Sciatic nerve (tissue), 2 donors: ENCODE data around the gene FAM83F. TPM values are rescaled to one million over a fixed set of nuclear protein-coding genes. Genes with fewer than 3 reads are reported as not detected.
A peak's percentile ranks its signal among the peaks of the same experiment; 100 is the strongest.
"Not testable (repeated sequence)": the region's sequence is repeated elsewhere in the genome, so short reads cannot be mapped to it uniquely, and the experiment has no call there.

Experiments
- ATAC-seq: fragments of 200-7000 bp; cut with Tn5 transposase; one replicate; pipeline ENCODE4 v1.9.1; 2020; ENCODE audit warnings: mild to moderate bottlenecking, moderate library complexity
- DNase-seq: peaks from one replicate; pipeline ENCODE4 v3.0.0-alpha.2; 2020; ENCODE audit warnings: low spot score
- intact Hi-C: fragments of 100-400 bp; cut with DNase I; formaldehyde crosslinking; loops from one replicate; pipeline ENCODE4 v1.14.2; 2022
- total RNA-seq: library from RNA; stranded (reverse); fragmentation: NEBNext Ultra II Directional; extraction: Animal tissue kit (Norgen Biotek cat#: 25700); gene quantifications from one replicate; pipeline ENCODE4 v1.2.1, GENCODE V29; 2021
- donor health status: DM: no; HTN: no; CAD: no.
- donor health status: DM: no; HTN: no; CAD: no.

Gene FAM83F
- total RNA-seq, 1 donor from 2014 or later: 11.4 TPM

DNA sequence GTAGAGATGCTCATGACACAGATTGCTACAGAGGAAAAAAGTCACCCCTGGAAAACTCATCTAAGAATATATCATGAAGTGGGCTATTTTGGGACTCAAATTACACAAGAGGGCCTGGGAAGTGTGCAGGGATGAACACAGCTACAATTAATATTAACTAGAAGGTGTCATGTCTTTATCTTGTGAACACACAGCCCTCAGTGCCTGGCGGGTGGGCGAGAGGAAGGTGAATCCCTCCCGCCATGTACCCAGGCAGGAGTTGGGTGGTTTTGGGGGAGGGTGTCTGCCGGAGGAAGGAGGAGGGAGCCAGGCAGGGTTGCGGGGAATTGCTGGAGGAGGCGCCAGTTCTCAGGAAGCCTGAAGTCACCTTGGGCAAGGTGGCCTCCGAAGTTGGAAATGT, 5.1 kb upstream of the FAM83F start:
- intact Hi-C loops: loop anchor here (5.0 kb wide), 1 partner anchor 737 kb away; no protein-coding TSS in a partner anchor
- DNase-seq (no peak), ATAC-seq (no peak)

GRCh38 chr22:39990686-39991085, 4.1 kb upstream of the FAM83F start:
- intact Hi-C loops: no loop called here
- DNase-seq: no peak
- no peak for ATAC-seq

DNA sequence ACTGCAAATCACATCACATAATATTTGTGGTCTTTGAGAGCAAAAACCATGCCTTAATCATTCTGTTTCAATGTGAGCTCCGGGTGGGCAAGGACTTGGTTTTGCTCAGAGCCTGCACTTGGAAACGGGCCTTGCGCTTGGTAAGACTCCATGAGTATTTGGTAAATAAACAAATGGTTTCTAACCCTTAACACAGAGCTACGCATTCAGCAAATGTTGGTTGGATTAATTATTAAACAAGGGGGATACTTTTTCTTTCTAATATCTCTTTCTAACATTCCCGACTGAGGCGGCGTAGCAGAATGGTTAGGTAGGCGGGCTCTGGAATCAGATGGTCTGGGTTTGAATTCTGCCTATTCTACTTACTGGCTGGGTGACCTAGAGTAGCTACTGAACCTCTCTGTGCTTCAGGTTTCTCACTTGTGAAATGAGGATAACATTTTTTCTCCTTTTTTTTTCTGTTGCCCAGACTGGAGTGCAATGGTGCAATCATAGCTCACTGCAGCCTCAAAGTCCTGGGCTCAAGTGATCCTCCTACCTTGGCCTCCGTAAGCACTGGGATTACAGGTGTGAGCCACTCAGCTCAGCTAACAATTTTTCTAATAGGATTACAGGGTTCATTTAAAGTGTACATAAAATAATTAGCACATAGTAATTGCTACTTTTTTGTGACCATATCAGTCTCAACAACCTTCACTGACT, 3.4 kb upstream of the FAM83F start:
- intact Hi-C loops: no loop called here
- ATAC-seq (no peak), DNase-seq (no peak)

- no peak for DNase-seq
- no peak for ATAC-seq
- intact Hi-C loops: no loop called here
Observed at GRCh38 chr22:39992088-39992826, 2.5 kb upstream of the FAM83F start.

GRCh38 chr22:39992894-39993293, 1.9 kb upstream of the FAM83F start:
- intact Hi-C loops, ATAC-seq, DNase-seq: not testable (repeated sequence)

DNA sequence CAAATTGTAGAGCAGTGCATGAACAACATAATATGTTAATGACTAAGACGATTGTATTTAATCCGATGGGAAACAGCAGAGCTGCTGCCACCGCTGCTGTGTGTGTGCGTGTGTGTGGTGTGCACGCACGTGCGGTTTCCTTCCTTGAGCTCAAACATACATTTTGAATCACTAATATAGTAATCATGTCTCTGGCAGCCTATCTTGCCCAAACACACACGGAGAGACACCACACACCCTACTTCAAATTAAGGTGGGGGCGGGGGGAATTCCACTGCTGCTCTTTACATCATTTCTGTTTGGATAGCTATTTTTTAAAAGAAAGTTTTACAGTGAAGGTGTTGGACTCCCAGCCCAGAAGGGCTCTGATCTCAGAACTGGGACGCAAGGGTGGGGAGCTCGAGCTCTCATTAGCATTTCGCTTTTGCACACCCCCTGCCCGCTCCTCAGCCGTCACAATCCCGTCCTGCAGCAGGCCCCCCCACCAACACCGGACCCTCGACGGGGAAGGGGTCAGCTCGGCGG, 651 bp upstream of the FAM83F start:
- intact Hi-C loops: no loop called here
- ATAC-seq: no peak
- no peak for DNase-seq

DNA sequence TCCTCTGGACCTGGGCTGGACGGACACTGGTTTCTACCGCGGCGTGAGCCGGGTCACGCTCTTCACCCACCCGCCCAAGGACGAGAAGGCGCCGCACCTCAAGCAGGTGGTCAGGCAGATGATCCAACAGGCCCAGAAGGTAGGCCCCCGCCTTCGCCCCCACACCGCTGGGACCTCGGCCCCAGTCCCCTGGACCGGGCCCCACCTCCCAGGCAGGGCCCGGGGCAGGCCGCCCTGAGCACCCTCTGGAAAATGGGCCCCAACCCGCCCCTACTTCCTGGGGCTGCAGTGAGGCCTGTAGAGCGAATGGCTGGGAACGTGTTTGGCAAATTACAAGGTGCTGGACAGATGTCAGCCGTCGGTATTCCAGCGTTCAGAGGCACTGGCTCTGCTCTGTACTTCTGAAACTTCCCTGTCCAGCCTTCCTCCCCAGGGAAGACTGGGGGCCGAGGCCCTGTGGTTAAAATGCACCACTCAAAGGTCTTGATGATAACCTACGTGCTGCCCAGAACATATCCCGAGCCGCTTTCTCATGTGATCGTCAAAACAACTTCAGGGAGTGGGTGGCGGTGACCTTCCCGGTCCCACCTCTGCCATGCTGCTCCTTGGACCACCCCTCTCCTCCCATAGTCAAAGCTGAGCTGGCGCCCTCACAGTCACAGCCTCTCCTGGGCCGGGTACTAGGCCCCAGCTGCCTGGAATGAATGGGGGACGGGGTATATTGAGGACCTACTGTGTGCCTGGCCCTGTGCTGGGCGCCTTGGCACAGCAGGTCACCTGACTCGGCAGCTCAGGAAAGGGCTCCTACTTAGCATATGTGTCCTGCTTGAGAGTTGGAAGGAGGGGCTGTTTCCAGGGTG, 869 bp downstream of the FAM83F start:
- ATAC-seq: peak; percentile 9
- no peak for DNase-seq
- intact Hi-C loops: no loop called here

GRCh38 chr22:39996732-39997131, 2.0 kb downstream of the FAM83F start:
- DNase-seq (no peak), ATAC-seq (peak; percentile 72)
- intact Hi-C loops: no loop called here

- no peak for ATAC-seq
- no peak for DNase-seq
- intact Hi-C loops: no loop called here
Observed at GRCh38 chr22:39997421-39997820, 2.7 kb downstream of the FAM83F start.

GRCh38 chr22:39997939-39998726, 3.4 kb downstream of the FAM83F start:
- no peak for DNase-seq
- peak; percentile 26 for ATAC-seq
- intact Hi-C loops: no loop called here

DNA sequence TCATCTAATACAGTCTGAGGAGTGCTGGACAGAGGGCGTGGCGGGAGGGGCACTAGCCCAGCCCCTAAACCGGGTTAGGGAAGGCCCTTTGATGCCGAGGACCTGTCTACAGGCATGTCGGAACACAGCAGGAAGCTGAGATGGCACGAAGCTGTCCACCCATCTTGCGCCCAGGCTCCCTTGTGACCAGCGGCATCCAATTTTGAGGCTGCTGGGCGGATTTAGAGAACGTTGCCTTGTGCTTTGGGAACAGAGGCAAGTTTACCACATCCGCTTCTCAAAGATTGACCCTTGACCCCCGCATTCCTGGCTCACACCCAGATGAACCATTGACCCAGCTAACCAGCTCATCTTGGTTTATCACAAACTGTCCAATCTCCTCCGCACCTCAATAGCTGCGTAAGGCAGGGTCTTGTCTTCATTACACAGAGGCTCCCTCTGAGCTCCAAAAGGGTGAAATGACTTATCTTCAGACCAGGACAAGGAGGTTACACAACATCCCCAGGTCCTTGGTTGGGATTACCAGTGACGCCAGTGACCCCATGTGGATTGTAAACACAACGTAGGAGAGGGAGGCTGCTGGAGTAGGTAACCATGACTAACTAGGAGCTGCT, 4.5 kb downstream of the FAM83F start:
- ATAC-seq: peak; percentile 35
- intact Hi-C loops: no loop called here
- no peak for DNase-seq

DNA sequence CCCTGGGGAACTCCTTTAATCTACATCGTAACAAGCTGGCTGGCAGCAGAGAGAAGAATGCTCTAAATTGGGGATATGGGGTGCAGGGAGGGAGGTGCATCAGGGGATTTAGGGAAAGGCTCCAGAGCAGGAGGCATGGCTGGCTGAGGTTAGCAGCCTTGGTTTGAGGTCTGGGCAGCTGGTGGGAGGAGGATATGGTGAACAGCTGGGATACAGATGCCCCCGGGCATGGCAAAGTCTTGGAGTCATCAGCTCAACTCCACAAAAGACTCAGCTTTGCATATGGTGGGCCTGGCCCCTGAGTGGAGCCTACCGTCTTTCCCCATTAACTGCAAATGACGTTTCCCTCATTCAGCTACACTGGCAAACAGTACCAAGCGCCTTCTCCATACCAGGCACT, 5.4 kb downstream of the FAM83F start:
- ATAC-seq: no peak
- DNase-seq: no peak
- intact Hi-C loops: no loop called here

DNA sequence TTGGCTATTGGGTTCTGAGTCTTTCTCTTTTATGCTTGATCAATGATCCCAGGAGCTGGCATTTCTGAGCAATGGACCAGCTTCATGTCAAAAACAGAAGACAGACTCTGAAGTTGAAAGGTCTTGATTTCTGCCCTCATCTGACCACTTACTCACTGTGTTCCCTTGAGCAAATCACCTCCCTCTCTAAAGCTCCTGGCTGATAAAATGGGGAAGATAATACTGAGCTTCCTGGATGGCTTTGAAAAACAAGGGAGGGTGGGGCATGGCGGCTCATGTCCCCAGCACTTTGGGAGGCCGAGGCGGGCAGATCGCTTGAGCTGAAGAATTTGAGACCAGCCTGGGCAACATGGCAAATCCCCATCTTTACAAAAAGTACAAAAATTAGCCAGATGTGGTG, 6.4 kb downstream of the FAM83F start:
- DNase-seq: no peak
- intact Hi-C loops: no loop called here
- ATAC-seq: no peak

DNA sequence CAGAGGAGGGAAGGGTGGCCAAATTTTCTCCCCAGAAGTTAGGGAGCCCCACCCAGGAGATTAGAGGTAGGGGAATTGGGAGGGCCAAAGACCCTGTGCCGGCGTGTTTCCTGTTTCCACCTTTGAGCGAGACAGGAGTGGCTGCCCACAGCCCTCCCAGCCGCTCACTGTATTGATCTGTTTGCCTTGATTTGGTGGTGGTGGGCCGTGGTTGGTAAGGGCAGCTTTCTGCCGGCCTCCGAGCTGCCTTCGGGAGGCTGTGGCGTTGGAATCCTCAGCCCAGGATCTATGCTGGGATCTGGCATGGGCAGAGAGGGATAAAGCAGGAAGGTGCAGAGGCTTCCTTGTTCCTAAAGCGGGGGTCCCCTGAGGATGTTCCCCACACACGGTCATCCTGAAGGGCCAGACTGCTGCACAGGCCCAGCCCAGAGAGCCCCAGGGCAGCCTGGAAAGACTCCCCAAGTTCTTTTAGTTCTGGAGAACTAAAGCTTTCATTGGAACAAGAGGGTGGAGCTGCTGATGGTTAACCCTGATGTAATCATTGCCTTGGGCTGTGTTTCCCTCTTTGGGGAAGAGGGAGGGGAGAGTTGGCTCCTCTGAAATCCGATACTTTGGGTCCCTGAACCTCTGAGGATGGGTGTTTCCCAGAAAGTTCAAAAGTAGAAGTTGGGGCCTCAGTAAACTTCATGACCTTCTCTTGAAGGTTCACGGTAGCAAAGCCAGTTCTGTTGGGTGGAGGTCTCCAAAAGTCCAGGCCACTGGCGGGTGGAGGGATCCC, 7.2 kb downstream of the FAM83F start:
- intact Hi-C loops: no loop called here
- ATAC-seq (no peak), DNase-seq (no peak)

GRCh38 chr22:40002935-40003715, 8.4 kb downstream of the FAM83F start:
- DNase-seq: no peak
- intact Hi-C loops: no loop called here
- ATAC-seq: no peak

GRCh38 chr22:40004836-40005235, 10.1 kb downstream of the FAM83F start:
- intact Hi-C loops: no loop called here
- DNase-seq (no peak), ATAC-seq (no peak)

GRCh38 chr22:40006641-40007040, 11.9 kb downstream of the FAM83F start:
- intact Hi-C loops: no loop called here
- DNase-seq (no peak), ATAC-seq (no peak)
